SU-DHL-6 (cell line): Measurements from ENCODE around the gene VTCN1.
"Not testable (repeated sequence)": the region's sequence is repeated elsewhere in the genome, so short reads cannot be mapped to it uniquely, and the experiment has no call there.

Experiments
- H2AFZ ChIP-seq: fragments of 200-600 bp; sonication (generic); 2 replicates; pipeline ENCODE4 v1.6.1; 2014; ENCODE audit warnings: low read depth, mild to moderate bottlenecking, moderate library complexity, mixed read lengths, antibody characterized with exemption, low read length; ENCODE audit not compliant: severe bottlenecking
- H3F3A ChIP-seq: fragments of 200-600 bp; shearing (Covaris generic); 2 replicates; pipeline ENCODE4 v1.6.0; 2016; ENCODE audit warnings: antibody characterized with exemption, mild to moderate bottlenecking; ENCODE audit not compliant: insufficient read depth
- H3K27ac ChIP-seq: fragments of 200-600 bp; sonication (generic); 2 replicates; pipeline ENCODE4 v1.5.1; 2016; ENCODE audit warnings: low read depth, mild to moderate bottlenecking, low read length, moderate library complexity, mixed read lengths
- H3K27me3 ChIP-seq: fragments of 200-600 bp; sonication (generic), shearing (Covaris generic); 2 replicates; pipeline ENCODE4 v1.6.0; 2014; ENCODE audit warnings: mild to moderate bottlenecking, low read length
- H3K36me3 ChIP-seq: fragments of 200-600 bp; sonication (generic); 2 replicates; pipeline ENCODE4 v1.6.1; 2014; ENCODE audit warnings: mild to moderate bottlenecking, low read length, mixed read lengths
- H3K4me2 ChIP-seq: fragments of 300-600, 200-600 bp; shearing (Covaris generic), sonication (generic); 2 replicates; pipeline ENCODE4 v1.6.0; 2014; ENCODE audit warnings: low read length, low read depth, mild to moderate bottlenecking; ENCODE audit not compliant: poor library complexity, severe bottlenecking
- H3K4me3 ChIP-seq: fragments of 200-600 bp; sonication (generic); 2 replicates; pipeline ENCODE4 v1.5.1; 2014; ENCODE audit warnings: antibody characterized with exemption, low read length, mild to moderate bottlenecking, mixed read lengths; ENCODE audit not compliant: insufficient read depth, poor library complexity, severe bottlenecking
- H3K79me2 ChIP-seq: fragments of 200-600 bp; sonication (generic); 2 replicates; pipeline ENCODE4 v1.6.1; 2014; ENCODE audit warnings: mild to moderate bottlenecking, low read length, moderate library complexity; ENCODE audit not compliant: insufficient read depth
- H3K9ac ChIP-seq: fragments of 200-600 bp; sonication (generic); 2 replicates; pipeline ENCODE4 v1.7.0; 2014; ENCODE audit warnings: mild to moderate bottlenecking, low read length
- H3K9me2 ChIP-seq: fragments of 200-600 bp; sonication (generic); replicated peaks from 2 replicates; pipeline ENCODE4 v1.6.1; 2014; ENCODE audit warnings: low read length; ENCODE audit not compliant: insufficient read depth
- H3K9me3 ChIP-seq: fragments of 200-600 bp; sonication (generic); 2 replicates; pipeline ENCODE4 v1.6.1; 2014; ENCODE audit warnings: low read length, mixed read lengths; ENCODE audit not compliant: insufficient read depth
- H4K20me1 ChIP-seq: fragments of 200-600 bp; sonication (generic); 2 replicates; pipeline ENCODE4 v1.6.1; 2014; ENCODE audit warnings: low read depth, mild to moderate bottlenecking, antibody characterized with exemption, low read length, moderate library complexity, mixed read lengths
- CTCF ChIP-seq: fragments of 200-600 bp; sonication (generic); IDR thresholded peaks from one replicate; pipeline ENCODE4 v1.5.1; 2017; ENCODE audit warnings: antibody characterized with exemption, mild to moderate bottlenecking, low read length, moderate library complexity; ENCODE audit not compliant: insufficient read depth, poor library complexity, severe bottlenecking
- EZH2phosphoT487 ChIP-seq: fragments of 200-600 bp; sonication (generic), shearing (Covaris generic); conservative IDR thresholded peaks from 2 replicates; pipeline ENCODE4 v1.6.1; 2018; ENCODE audit warnings: mild to moderate bottlenecking, antibody characterized with exemption, low read length, moderate library complexity, mixed read lengths

Gene VTCN1

GRCh38 chr1:117166076-117166475, 44.7 kb downstream of the VTCN1 start:
- Histone ChIP-seq H3K36me3 (no peaks in the 10 kb centered on the region), H3K27me3 (no peaks in the 10 kb centered on the region), H2AFZ (no peak overlapping the region), H3K4me3 (no peak overlapping the region), H3K79me2 (no peaks in the 10 kb centered on the region), H3K9me2 (no peaks in the 10 kb centered on the region), H3K9me3 (no peaks in the 10 kb centered on the region), H3K4me2 (no peak overlapping the region), H3K27ac (no peak overlapping the region), H3K9ac (no peak overlapping the region), H4K20me1 (no peaks in the 10 kb centered on the region), H3F3A (no peaks in the 10 kb centered on the region)
- TF ChIP-seq CTCF = no peak
- no peak for TF ChIP-seq EZH2phosphoT487

GRCh38 chr1:117164209-117164608, 46.5 kb downstream of the VTCN1 start:
- no peaks in the 10 kb centered on the region for H4K20me1 ChIP-seq
- H3K27ac ChIP-seq = no peak overlapping the region
- TF ChIP-seq CTCF = no peak
- no peak for TF ChIP-seq EZH2phosphoT487

GRCh38 chr1:117162816-117163215, 47.9 kb downstream of the VTCN1 start:
- no peak overlapping the region for H3K4me3 ChIP-seq
- H2AFZ ChIP-seq = no peak overlapping the region
- H3K9me3 ChIP-seq = no peaks in the 10 kb centered on the region
- H3K9me2 ChIP-seq = no peaks in the 10 kb centered on the region
- H3K9ac ChIP-seq = no peak overlapping the region
- H3K27me3 ChIP-seq = no peaks in the 10 kb centered on the region
- H3F3A ChIP-seq = no peaks in the 10 kb centered on the region
- H3K4me2 ChIP-seq = no peak overlapping the region
- H3K79me2 ChIP-seq = no peaks in the 10 kb centered on the region
- no peak overlapping the region for H3K27ac ChIP-seq
- H4K20me1 ChIP-seq = no peaks in the 10 kb centered on the region
- TF ChIP-seq EZH2phosphoT487 = no peak
- no peak for TF ChIP-seq CTCF
- no peaks in the 10 kb centered on the region for H3K36me3 ChIP-seq

More at GRCh38 chr1:117164209-117164608, 46.5 kb downstream of the VTCN1 start:
- no peaks in the 10 kb centered on the region for H3K9me3 ChIP-seq
- H3K27me3 ChIP-seq = no peaks in the 10 kb centered on the region
- H3K9ac ChIP-seq = no peak overlapping the region
- no peaks in the 10 kb centered on the region for H3F3A ChIP-seq
- H3K4me3 ChIP-seq = no peak overlapping the region
- no peak overlapping the region for H2AFZ ChIP-seq
- H3K9me2 ChIP-seq = no peaks in the 10 kb centered on the region
- H3K36me3 ChIP-seq = no peaks in the 10 kb centered on the region
- H3K4me2 ChIP-seq = no peak overlapping the region
- no peaks in the 10 kb centered on the region for H3K79me2 ChIP-seq

GRCh38 chr1:117161887-117162286, 48.8 kb downstream of the VTCN1 start:
- Histone ChIP-seq H3F3A (no peaks in the 10 kb centered on the region), H4K20me1 (no peaks in the 10 kb centered on the region), H3K27me3 (no peaks in the 10 kb centered on the region), H3K9ac (no peak overlapping the region), H3K9me2 (no peaks in the 10 kb centered on the region), H3K4me2 (no peak overlapping the region), H3K4me3 (no peak overlapping the region), H2AFZ (no peak overlapping the region), H3K79me2 (no peaks in the 10 kb centered on the region), H3K36me3 (no peaks in the 10 kb centered on the region), H3K27ac (no peak overlapping the region), H3K9me3 (no peaks in the 10 kb centered on the region)
- TF ChIP-seq EZH2phosphoT487 (no peak), CTCF (no peak)

- H3K9me3 ChIP-seq, H4K20me1 ChIP-seq, H3K79me2 ChIP-seq, H3K4me2 ChIP-seq, H3K27ac ChIP-seq, H3K9ac ChIP-seq, H3F3A ChIP-seq, H3K4me3 ChIP-seq, H3K36me3 ChIP-seq, H3K27me3 ChIP-seq, H2AFZ ChIP-seq, H3K9me2 ChIP-seq: not testable (repeated sequence)
Measured at GRCh38 chr1:117151305-117151704, 59.4 kb downstream of the VTCN1 start.
